COLO668 (cell line): ENCODE data around the gene CTBP2.
"Not testable (repeated sequence)": the region's sequence is repeated elsewhere in the genome, so short reads cannot be mapped to it uniquely, and the experiment has no call there.

Experiments used
- DNase-seq: peaks from one replicate; lab custom pipeline; 2025; ENCODE audit not compliant: unreplicated experiment; lab: John Stamatoyannopoulos, UW

CTBP2 gene

GRCh38 chr10:124999433-125000365, 160.7 kb downstream of the CTBP2 start:
- no peak for DNase-seq

- no peak for DNase-seq
Observed at GRCh38 chr10:124998624-124999291, 161.6 kb downstream of the CTBP2 start.

GRCh38 chr10:124997771-124998623, 162.4 kb downstream of the CTBP2 start:
- no peak for DNase-seq

GRCh38 chr10:124997306-124997705, 163.1 kb downstream of the CTBP2 start:
- DNase-seq: no peak

- DNase-seq: no peak
Observed at GRCh38 chr10:124996854-124997215, 163.5 kb downstream of the CTBP2 start.

GRCh38 chr10:124996127-124996853, 164.1 kb downstream of the CTBP2 start:
- no peak for DNase-seq

GRCh38 chr10:124995605-124996004, 164.8 kb downstream of the CTBP2 start:
- no peak for DNase-seq

- DNase-seq: no peak
Observed at GRCh38 chr10:124994573-124995473, 165.5 kb downstream of the CTBP2 start.

- no peak for DNase-seq
Observed at GRCh38 chr10:124993736-124994451, 166.5 kb downstream of the CTBP2 start.

GRCh38 chr10:124993345-124993708, 167.0 kb downstream of the CTBP2 start:
- no peak for DNase-seq

GRCh38 chr10:124992462-124993344, 167.7 kb downstream of the CTBP2 start:
- DNase-seq: peak; percentile 38

- no peak for DNase-seq
Observed at GRCh38 chr10:124991835-124992234, 168.5 kb downstream of the CTBP2 start.

- DNase-seq: no peak
Observed at GRCh38 chr10:124990671-124991625, 169.4 kb downstream of the CTBP2 start.

GRCh38 chr10:124989526-124989925, 170.8 kb downstream of the CTBP2 start:
- no peak for DNase-seq

- not testable (repeated sequence) for DNase-seq
Observed at GRCh38 chr10:124988753-124989152, 171.6 kb downstream of the CTBP2 start.

GRCh38 chr10:124987788-124988187, 172.6 kb downstream of the CTBP2 start:
- no peak for DNase-seq

- no peak for DNase-seq
Observed at GRCh38 chr10:124985162-124985561, 175.2 kb downstream of the CTBP2 start.
